OCI-M2 (cell line): ENCODE results near the gene NELFCD.
"Not testable (repeated sequence)": the region's sequence is repeated elsewhere in the genome, so short reads cannot be mapped to it uniquely, and the experiment has no call there.

Source experiments
- DNase-seq: peaks from one replicate; lab custom pipeline; 2025; ENCODE audit not compliant: unreplicated experiment; lab: John Stamatoyannopoulos, UW

The NELFCD gene, protein sequence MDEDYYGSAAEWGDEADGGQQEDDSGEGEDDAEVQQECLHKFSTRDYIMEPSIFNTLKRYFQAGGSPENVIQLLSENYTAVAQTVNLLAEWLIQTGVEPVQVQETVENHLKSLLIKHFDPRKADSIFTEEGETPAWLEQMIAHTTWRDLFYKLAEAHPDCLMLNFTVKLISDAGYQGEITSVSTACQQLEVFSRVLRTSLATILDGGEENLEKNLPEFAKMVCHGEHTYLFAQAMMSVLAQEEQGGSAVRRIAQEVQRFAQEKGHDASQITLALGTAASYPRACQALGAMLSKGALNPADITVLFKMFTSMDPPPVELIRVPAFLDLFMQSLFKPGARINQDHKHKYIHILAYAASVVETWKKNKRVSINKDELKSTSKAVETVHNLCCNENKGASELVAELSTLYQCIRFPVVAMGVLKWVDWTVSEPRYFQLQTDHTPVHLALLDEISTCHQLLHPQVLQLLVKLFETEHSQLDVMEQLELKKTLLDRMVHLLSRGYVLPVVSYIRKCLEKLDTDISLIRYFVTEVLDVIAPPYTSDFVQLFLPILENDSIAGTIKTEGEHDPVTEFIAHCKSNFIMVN

DNA sequence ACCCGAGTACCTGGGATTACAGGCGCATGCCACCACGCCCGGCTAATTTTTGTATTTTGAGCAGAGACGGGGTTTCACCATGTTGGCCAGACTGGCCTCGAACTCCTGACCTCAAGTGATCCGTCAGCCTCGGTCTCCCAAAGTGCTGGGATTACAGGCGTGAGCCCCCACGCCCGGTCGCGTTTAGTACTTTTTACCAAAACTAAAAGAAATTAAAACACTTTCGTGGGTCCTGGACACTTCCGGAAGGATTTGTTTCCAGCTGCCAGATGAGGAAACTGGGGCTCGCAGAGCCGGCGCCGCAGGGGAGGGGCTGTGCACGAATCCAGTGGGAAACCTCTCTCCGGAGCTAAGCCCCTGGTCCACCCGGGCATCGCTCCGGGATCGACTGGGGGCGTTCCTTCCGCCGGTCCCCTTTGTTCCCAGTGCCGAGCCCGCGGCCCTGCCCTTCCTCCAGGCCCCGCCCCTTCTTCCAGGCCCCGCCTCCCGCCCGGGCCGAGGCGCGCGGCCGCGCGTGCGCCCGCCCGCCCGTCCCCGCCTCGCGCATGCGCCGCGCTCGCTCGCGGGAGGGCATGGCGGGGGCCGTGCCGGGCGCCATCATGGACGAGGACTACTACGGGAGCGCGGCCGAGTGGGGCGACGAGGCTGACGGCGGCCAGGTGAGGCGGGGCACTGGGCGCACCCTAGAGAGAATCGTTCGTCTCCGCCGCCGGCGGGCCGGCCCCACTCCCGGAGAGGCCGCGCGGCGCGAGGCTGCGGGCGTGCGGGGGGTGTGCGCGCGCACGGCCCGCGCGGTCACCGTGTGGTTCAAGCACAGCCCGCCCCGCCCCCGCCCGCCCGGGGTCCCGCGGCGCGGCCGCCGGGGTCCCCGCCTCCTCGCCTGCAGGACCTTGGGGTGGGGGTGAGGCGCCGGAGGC is at the start of gene NELFCD:
Gene NELFCD, plus strand, starts transcription at position 546 of the 917 bp plus-strand sequence. Its CDS starts 54 bp downstream, at position 600.
- DNase-seq = peak; percentile 14

DNA sequence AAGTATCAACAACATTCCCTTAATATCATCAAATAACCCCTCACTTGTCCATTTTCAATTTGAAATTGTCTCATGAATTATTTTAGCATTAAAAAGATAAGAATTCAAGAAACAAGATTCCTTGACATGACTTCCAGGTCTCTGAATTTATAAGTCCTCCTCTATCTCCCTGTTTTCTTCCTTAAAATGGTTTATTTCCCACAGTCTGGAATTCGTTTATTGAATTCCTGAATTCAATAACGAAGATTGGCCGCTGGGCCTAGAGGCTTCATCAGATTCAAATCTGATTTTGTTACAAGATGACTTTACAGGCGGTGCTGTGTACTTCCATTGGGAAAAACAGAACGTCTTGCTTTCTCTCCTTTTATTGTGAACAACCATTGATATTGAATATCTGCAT is 48.9 kb upstream of the NELFCD start:
- DNase-seq = no peak

DNA sequence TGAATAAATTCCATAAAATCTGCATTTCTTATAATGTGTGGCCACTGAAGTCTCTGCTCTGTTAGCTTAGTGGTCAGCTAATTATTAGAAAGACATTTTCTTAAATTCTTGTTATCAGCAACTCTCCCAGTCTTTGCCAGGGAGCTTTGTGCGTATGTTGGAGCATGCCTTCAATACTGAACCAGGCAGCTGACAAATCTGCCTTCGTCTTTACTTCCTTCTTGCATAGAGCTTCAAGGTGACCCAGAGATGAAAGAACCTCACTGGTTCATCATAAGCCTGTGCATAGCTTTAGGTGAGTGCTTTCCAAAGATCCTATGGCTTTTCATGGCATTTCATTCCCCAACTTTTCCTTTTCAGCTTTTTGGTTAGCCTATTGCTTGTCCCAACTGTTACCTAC is 43.0 kb upstream of the NELFCD start:
- DNase-seq = no peak

DNA sequence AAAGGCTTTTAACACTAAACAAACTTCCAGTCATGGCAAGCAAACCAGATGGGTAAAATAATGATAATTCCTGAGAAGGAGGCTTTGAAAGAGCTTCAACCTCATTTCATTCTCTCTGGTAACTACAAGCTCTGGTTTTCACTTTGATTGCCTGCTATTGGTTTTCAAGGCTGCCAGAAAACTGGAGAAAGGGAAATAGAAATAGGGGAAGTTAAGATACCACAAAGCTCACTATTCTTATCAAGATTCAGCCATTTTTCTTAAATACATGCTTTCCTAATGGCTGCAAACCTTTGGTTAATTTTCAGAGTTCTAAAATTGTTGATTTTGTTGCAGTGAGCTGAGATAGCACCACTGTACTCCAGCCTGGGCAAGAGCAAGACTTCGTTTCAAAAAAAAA is 42.5 kb upstream of the NELFCD start:
- peak; percentile 4 for DNase-seq

DNA sequence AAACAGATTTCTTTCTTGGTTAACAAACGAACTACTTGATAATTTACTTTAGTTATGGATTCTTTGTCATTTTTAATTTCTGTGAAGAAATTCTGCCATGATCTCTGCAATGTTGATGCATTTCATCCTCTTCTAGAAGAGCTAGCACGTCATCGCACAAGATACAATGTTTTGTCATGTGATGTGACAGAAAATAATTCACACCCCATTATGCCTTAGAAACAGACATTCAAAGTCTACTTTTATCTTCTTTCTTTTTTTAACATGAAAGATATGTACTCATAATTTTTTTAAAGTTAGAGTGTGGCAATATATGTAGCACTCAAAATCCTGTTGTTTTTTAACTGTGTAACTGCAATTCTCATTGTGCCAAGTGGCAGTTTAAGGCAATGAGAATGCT is 39.6 kb upstream of the NELFCD start:
- DNase-seq = no peak

DNA sequence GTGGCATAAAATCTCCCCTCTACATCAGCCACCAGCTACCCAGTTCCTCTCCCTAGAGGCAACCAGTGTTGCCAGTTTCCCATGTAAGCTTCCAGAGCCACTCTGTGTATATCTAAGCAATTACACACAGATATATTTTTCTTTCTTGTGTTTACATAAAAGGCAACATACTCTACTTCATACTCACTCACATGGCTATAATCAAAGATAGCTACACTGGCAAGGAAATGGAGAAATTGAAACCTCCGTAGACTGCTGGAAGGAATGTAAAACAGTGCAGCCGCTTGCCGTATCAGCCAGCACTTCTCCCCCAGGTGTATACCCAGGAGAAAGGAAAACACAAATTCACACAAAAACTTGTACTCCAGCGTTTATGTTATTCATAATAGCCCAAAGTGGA is 38.5 kb upstream of the NELFCD start:
- no peak for DNase-seq

DNA sequence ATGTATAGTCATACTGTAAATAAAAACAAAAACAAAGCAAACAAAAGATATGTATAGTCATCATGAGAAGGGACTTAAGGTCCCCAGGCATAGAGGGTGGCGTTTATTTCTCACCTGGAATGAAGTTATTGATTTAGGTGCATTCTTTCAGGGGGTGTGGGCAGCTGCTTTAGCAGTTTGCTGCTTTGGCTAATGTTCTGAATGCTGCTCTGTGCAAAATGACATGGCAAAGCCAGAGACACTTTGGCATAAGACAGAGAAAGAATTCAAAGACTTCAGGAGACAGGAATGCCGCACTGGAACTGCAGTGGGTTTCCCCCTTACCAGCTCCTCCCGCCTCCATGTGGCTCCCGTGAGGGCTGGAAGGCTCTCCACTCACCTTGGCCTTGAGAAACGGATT is 36.4 kb upstream of the NELFCD start:
- DNase-seq = no peak

DNA sequence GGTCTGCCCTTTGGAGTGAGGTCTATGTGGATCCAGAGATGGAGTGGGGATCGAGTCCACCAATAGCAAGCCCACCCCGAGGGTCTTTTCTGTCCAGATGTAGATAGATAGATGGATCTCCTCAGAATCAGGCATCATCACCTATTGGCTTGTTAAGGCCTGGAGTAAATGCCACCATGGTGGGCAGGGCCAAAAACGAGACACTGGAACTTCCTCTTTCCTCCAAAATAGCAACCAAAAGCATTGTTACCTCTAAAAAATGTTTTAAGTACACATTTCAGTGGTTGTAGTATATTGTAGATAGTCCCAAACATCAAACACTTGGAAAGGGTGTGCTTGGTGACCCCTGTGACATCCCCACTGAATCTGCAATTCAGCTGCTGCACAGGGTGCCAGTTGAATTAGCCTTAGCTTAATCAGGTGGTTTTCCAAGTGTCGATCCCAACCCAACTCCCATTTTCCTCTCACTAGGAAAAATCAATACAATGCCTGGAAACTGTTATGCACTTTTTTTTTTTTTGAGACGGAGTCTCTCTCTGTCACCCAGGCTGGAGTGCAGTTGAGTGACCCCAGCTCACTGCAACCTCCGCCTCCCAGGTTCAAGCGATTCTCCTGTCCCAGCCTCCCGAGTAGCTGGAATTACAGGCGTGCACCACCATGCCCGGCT is 35.0 kb upstream of the NELFCD start:
- no peak for DNase-seq

DNA sequence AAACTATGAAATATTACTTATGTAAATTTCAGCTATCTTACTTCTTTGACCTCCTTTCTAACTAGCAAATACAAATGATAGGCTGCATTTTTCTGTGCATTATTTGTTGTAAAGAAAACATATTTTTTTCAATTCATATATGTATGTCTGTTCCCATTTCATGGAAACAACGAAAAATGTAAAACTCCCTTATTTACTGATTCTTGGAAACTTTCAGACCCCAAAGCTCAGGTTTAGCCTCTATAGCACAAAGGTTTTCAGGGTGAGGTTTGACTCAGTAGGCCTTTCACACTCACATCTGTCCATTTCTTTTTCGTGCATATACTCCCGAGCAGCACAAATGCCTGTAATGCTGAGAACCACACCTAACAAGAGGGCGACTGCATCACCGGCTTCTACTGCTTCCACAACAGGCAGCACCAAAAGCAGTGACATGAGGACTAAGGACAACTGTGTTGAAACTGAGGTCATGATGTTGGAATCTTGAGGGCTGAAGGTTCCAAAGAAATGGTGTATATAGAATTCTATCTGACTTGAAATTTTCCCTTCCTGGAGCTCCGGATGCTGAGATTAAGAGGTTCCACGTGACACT is 33.2 kb upstream of the NELFCD start:
- DNase-seq = not testable (repeated sequence)

DNA sequence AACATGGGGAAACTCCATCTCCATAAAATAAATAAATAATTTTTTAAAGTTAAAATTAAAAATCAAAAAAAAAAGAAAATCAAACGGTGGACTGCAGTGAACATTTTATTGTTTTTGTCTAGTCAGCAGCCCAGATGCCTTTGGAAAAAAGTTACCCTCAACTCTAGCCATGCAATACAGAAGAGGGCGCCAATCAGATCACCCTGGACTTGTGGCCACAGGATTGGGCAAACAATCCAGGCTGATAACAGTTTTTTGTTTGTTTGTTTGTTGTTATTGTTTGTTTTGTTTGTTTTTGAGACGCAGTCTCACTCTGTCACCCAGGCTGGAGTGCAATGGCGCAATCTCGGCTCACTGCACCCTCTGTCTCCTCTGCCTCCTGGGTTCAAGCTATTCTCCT is 30.5 kb upstream of the NELFCD start:
- DNase-seq = no peak

DNA sequence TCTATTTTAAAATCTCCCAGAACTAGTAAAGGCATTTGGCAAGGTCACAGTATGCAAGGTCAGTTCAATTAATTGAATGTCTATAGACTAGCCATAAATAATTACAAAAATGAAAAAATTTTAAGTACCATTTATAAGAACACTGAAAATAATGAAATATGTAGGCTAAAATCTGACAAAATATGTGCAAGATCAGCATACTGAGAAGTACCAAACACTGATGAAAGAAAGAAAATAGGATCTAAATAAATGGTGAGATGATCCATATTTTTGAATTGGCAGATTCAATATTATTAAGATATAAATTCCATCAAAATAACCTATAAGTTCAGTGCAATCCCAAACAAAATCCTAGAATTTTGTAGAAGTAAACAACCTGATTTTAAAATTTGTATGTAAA is 28.0 kb upstream of the NELFCD start:
- no peak for DNase-seq

DNA sequence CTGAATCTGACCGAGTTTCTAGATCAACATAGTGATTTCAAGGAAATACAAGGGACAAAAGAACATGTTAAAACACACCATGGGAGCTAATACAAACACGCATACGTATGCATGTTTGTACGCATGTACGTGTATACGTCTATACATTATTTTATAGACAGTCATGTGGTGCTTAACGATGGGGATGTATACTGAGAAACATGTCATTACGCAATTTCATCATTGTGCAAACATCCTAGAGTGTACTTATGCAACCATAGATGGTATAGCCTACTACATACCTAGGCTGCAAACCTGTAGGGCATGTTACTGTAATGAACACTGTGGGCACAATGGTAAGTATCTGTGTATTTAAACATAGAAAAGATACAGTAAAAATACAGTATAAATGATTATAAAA is 25.0 kb upstream of the NELFCD start:
- no peak for DNase-seq

DNA sequence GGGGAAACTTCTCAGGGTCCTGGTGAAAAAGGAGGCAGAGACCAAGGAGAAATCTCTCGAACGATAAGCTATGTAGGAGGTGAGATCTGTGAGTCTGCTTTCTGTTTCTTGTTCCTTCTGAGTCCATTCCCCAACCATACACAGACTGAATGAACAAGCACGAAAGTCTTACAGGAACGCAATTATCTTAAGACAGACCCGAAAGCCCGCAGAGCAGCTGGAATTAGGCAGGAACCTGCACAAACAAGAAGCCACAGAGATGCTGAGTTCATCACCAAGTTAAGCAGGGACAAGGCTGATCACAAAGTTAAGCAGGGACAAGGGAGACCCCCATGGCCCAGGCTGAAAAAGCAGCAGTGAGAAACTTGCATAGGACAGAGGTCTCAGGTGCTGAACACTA is 21.4 kb upstream of the NELFCD start:
- no peak for DNase-seq

DNA sequence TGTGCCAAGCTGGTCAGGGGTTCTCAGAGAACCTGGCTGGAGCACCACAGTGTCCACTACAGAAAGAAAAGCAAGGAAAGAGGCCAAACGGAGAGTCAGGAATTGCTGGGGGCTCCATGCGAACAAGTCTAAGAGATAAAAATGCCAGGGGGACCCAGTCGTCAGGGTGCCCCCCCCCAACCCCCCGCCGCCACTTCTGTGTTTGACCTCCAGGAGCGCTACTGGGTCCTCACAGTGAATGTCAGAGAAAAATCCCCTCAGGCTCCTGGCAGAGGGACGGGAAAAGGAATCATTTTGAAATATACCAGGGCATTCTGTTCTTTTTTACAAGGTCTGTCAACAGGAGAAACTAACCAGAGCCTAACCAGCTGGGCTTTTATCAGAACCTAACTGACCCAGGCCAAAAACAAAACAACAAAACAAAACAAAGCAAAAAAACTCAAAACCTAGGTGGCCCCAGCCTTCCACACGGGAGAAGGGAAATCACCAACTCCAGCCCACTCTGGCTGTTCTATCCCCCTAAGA is 17.9 kb upstream of the NELFCD start:
- DNase-seq = no peak

DNA sequence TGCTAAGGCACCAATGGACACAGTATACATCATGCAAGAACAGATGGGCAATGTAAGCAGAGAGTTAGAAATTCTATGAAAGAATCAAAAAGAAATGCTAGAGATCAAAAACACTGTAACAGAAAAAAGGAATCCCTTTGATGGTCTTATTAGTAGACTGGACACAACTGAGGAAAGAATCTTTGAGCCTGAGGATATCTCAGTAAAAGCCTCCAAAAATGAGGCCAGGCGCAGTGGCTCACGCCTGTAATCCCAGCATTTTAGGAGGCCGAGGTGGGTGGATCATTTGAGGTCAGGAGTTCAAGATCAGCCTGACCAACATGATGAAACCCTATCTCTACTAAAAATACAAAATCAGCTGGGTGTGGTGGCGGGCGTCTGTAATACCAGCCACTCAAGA is 17.1 kb upstream of the NELFCD start:
- DNase-seq = not testable (repeated sequence)

DNA sequence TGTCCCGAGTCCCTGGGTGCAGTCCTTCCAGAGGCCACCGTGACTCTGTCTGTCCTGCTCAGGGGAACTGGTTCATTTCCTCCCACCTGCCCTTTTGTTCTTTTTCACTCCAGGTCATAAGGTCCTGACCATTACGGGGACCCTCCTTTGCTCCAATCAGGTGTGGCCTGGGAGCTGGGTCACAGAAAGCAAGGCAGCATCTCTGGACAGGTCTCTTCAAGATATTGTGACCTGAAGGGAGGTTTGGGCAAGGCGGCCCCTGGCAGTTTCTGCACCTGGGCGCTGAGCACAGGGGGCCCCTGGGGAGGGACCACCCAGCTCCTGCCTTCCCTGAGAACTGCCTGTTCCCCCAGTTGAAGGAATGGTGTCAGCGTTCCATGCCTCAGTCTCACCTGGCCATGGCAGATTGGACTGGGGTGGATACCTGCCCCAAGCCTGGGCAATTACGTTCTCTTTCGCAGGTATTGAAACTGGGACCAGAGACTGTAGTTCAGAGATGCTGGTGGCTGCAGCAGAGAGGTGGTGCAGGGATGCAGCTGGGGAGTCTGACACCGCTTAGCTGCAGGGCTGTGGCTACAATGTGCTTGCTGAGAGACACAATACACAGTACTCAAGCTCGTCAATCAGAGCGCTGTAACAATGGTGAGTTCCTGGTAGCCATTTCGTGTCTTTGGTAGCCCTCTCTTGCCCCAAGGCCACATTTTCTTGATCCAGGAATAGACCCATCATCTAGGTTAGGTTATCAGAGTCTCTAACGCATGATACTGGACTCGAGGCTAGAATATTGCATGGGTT is 15.6 kb upstream of the NELFCD start:
- no peak for DNase-seq

DNA sequence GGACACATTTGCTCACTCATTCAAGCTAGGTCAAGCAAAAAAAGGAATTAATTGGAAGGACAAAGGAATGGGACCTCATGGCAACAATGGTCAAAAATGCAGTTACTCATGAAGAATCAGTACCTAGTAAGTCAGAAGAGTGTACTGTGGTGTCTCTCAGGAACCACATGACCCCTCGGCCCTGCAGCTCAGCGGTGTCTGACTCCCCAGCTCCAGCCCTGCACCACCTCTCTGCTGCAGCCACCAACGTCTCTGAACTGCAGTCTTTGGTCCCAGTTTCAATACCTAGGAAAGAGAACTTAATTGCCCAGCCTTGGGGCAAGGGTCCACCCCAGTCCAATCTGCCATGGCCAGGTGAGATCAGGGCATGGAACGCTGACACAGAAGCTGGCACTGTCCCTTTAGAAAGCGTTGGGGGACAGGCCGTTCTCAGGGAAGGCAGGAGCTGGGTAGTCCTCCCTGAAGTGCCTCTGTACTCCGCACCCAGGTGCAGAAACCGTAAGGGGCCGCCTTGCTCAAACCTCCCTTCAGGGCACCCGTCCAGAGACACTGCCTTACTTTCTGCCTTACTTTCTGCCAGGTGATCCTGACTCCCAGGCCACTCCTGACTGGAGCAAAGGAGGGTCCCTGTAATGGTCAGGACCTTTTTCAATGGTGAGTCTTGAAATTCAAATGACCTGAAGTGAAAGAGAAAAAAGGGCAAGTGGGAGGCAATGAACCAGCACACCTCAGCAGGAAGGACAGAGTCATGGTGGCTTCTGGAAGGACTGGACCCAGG is 13.2 kb upstream of the NELFCD start:
- no peak for DNase-seq

DNA sequence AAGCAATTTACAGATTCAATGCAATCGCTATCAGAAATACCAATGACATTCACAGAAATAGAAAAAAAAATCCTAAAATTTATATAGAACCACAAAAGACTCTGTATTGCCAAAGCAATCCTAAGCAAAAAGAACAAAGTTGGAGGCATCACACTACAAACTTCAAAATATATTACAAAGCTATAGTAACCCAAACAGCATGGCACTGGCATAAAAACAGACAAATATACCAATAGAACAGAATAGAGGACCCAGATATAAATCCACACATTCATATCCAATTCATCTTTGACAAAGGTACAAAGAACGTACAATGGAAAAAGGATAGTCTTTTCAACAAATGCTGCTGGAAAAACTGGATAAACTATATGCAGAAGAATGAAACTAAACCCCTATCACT is 11.6 kb upstream of the NELFCD start:
- DNase-seq = no peak

DNA sequence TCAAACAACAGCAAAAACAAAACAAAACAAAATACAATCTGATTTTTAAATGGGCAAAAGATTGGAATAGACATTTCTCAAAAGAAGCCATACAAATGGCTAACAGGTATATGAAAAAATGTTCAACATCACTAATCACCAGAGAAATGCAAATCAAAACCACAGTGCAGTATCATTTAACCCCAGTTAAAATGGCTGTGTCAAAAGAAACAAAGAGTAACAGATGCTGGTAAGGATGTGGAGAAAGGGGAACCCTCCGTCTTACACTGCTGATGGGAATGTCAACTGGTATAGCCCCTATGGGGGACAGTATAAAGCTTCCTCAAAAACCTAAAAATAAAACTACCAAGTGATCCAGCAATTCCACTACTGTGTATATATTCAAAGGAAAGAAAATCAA is 10.9 kb upstream of the NELFCD start:
- DNase-seq = no peak
